HG03103 (cell line): ENCODE results near the gene SSR4.

ENCODE experiments used
- ATAC-seq: cut with Tn5 transposase; IDR thresholded peaks from one replicate; pipeline ENCODE4 v1.9.1; 2021; ENCODE audit warnings: low read depth; ENCODE audit not compliant: unreplicated experiment

Gene SSR4

GRCh38 chrX:153769158-153769864, 25.2 kb upstream of the SSR4 start:
- no peak for ATAC-seq

GRCh38 chrX:153769865-153770600, 24.4 kb upstream of the SSR4 start:
- ATAC-seq = no peak

GRCh38 chrX:153770601-153771414, 23.7 kb upstream of the SSR4 start:
- no peak for ATAC-seq

GRCh38 chrX:153771415-153772315, 22.8 kb upstream of the SSR4 start:
- ATAC-seq = no peak

GRCh38 chrX:153772316-153773217, 21.9 kb upstream of the SSR4 start:
- no peak for ATAC-seq

GRCh38 chrX:153773218-153773611, 21.3 kb upstream of the SSR4 start:
- ATAC-seq = no peak

- no peak for ATAC-seq
Observed at GRCh38 chrX:153773741-153774575, 20.5 kb upstream of the SSR4 start.

- no peak for ATAC-seq
Observed at GRCh38 chrX:153774576-153775292, 19.7 kb upstream of the SSR4 start.

GRCh38 chrX:153775293-153776119, 19.0 kb upstream of the SSR4 start:
- no peak for ATAC-seq

GRCh38 chrX:153776120-153776599, 18.3 kb upstream of the SSR4 start:
- no peak for ATAC-seq

- ATAC-seq = no peak
Observed at GRCh38 chrX:153776611-153777045, 17.8 kb upstream of the SSR4 start.

GRCh38 chrX:153777261-153778090, 17.0 kb upstream of the SSR4 start:
- no peak for ATAC-seq

- ATAC-seq = no peak
Observed at GRCh38 chrX:153778181-153778580, 16.3 kb upstream of the SSR4 start.

- no peak for ATAC-seq
Observed at GRCh38 chrX:153778684-153779101, 15.8 kb upstream of the SSR4 start.

- no peak for ATAC-seq
Observed at GRCh38 chrX:153779891-153780677, 14.4 kb upstream of the SSR4 start.
